ENCODE measurements around the gene ADGRL3.

GRCh38 chr4:61665649-61666048 is 465.5 kb downstream of the ADGRL3 start:
- TF ChIP-seq CTCF (conservative IDR thresholded peaks at IDR 0.05): no peak
- no peak for TF ChIP-seq ZFX (IDR thresholded peaks at IDR 0.05)
